Activated CD8-positive, alpha-beta memory T cell treated with anti-CD3 and anti-CD28 coated beads for 48 hours (primary cell): Measurements from ENCODE around the gene GALNT9.
"Not testable (repeated sequence)": the region's sequence is repeated elsewhere in the genome, so short reads cannot be mapped to it uniquely, and the experiment has no call there.

Source experiments
- DNase-seq, 3 experiments: peaks; one replicate each; pipeline ENCODE4 v3.0.0-alpha.2; 2020; ENCODE audit warnings: low read depth in 2 of 3, low spot score in 2 of 3

Gene GALNT9

GRCh38 chr12:132202929-132203721 lies 126.3 kb downstream of the GALNT9 start:
- no peak for DNase-seq

- DNase-seq: no peak
These were observed 127.8 kb downstream of the GALNT9 start for GRCh38 chr12:132201391-132202120.

GRCh38 chr12:132200800-132201199 lies 128.6 kb downstream of the GALNT9 start:
- no peak for DNase-seq

- DNase-seq: no peak
These were observed 129.7 kb downstream of the GALNT9 start for GRCh38 chr12:132199526-132200319.

GRCh38 chr12:132199101-132199500 lies 130.3 kb downstream of the GALNT9 start:
- no peak for DNase-seq

GRCh38 chr12:132197581-132198354 lies 131.6 kb downstream of the GALNT9 start:
- DNase-seq: no peak

GRCh38 chr12:132196873-132197390 lies 132.5 kb downstream of the GALNT9 start:
- DNase-seq: no peak

- no peak for DNase-seq
These were observed 133.1 kb downstream of the GALNT9 start for GRCh38 chr12:132196038-132196872.

GRCh38 chr12:132195242-132195641 lies 134.1 kb downstream of the GALNT9 start:
- DNase-seq: not testable (repeated sequence)

- no peak for DNase-seq
These were observed 134.8 kb downstream of the GALNT9 start for GRCh38 chr12:132194556-132194955.

GRCh38 chr12:132194056-132194455 lies 135.3 kb downstream of the GALNT9 start:
- no peak for DNase-seq

GRCh38 chr12:132191715-132192553 lies 137.5 kb downstream of the GALNT9 start:
- DNase-seq: no peak

- DNase-seq: no peak
These were observed 138.4 kb downstream of the GALNT9 start for GRCh38 chr12:132190834-132191500.

- no peak for DNase-seq
These were observed 139.2 kb downstream of the GALNT9 start for GRCh38 chr12:132190012-132190755.

- peak; percentile 82 to 92 (median 84) for DNase-seq
These were observed 139.9 kb downstream of the GALNT9 start for GRCh38 chr12:132189378-132190011.

- no peak for DNase-seq
These were observed 140.5 kb downstream of the GALNT9 start for GRCh38 chr12:132188916-132189325.

- DNase-seq: no peak
These were observed 140.9 kb downstream of the GALNT9 start for GRCh38 chr12:132188451-132188901.
